ENCODE measurements around the gene SERINC5. TPM values are rescaled to one million over a fixed set of nuclear protein-coding genes. Genes with fewer than 3 reads are reported as not detected.
"Not testable (repeated sequence)": the region's sequence is repeated elsewhere in the genome, so short reads cannot be mapped to it uniquely, and the experiment has no call there.

The SERINC5 gene
- total and polyA plus RNA-seq, 7 donors, result 0.70 to 8.6 (median 2.7) TPM

GRCh38 chr5:80185095-80185494 lies 70.8 kb downstream of the SERINC5 start:
- Histone ChIP-seq H3K9me3 (no peaks in the 10 kb centered on the region), H3K27ac (no peak overlapping the region), H3K4me3 (no peak overlapping the region), H3K27me3 (ENCODE audit: insufficient read depth in 3 of 3, low read length in 2 of 3) (no peaks in the 10 kb centered on the region), H3K36me3 (ENCODE audit: insufficient read depth in 1 of 2, low read depth in 1 of 2) (no peaks in the 10 kb centered on the region), H3K4me1 (peaks cover 10% of the 10 kb centered on the region)
- no peak for ATAC-seq
- intact Hi-C loops (cut with DNase I), result no loop called here
- no peak for DNase-seq
- TF ChIP-seq CTCF (IDR thresholded peaks at IDR 0.05), result no peak
- WGBS, 3 donors, result 90 to 95% (median 93%) methylated on average over 6 of the region's 6 CpGs

GRCh38 chr5:80184235-80185023 lies 71.4 kb downstream of the SERINC5 start:
- H3K9me3 ChIP-seq, result no peaks in the 10 kb centered on the region
- H3K27ac ChIP-seq, result no peak overlapping the region
- 87 to 88% (median 88%) methylated on average over 5 of the region's 5 CpGs for WGBS, 3 donors
- no peaks in the 10 kb centered on the region for H3K36me3 ChIP-seq (ENCODE audit: insufficient read depth in 1 of 2, low read depth in 1 of 2)
- ATAC-seq (no peak), DNase-seq (no peak)
- no peak overlapping the region for H3K4me3 ChIP-seq
- H3K4me1 ChIP-seq, result peaks cover 10% of the 10 kb centered on the region
- TF ChIP-seq CTCF (IDR thresholded peaks at IDR 0.05), result no peak
- intact Hi-C loops (cut with DNase I), result no loop called here
- H3K27me3 ChIP-seq (ENCODE audit: insufficient read depth in 3 of 3, low read length in 2 of 3), result no peaks in the 10 kb centered on the region

GRCh38 chr5:80183728-80184234 lies 72.1 kb downstream of the SERINC5 start:
- not testable (repeated sequence) for H3K4me1 ChIP-seq
- WGBS, 3 donors, result 86 to 89% (median 86%) methylated on average over 7 to 10 of the region's 10 CpGs

GRCh38 chr5:80182809-80183580 lies 72.9 kb downstream of the SERINC5 start:
- no peak overlapping the region for H3K4me3 ChIP-seq
- TF ChIP-seq CTCF (IDR thresholded peaks at IDR 0.05), result no peak
- H3K4me1 ChIP-seq, result peaks cover 10% of the 10 kb centered on the region
- H3K9me3 ChIP-seq, result no peaks in the 10 kb centered on the region
- WGBS, 3 donors, result 77 to 78% (median 77%) methylated on average over 7 of the region's 7 CpGs
- ATAC-seq (no peak), DNase-seq (no peak)
- H3K36me3 ChIP-seq (ENCODE audit: insufficient read depth in 1 of 2, low read depth in 1 of 2), result no peaks in the 10 kb centered on the region
- no peak overlapping the region for H3K27ac ChIP-seq
- no peaks in the 10 kb centered on the region for H3K27me3 ChIP-seq (ENCODE audit: insufficient read depth in 3 of 3, low read length in 2 of 3)
- intact Hi-C loops (cut with DNase I), result no loop called here

More at GRCh38 chr5:80183728-80184234, 72.1 kb downstream of the SERINC5 start:
- intact Hi-C loops (cut with DNase I); DNase-seq; H3K36me3 ChIP-seq (ENCODE audit: insufficient read depth in 1 of 2, low read depth in 1 of 2); H3K9me3 ChIP-seq; H3K27me3 ChIP-seq (ENCODE audit: insufficient read depth in 3 of 3, low read length in 2 of 3); H3K27ac ChIP-seq; H3K4me3 ChIP-seq; ATAC-seq: not testable (repeated sequence)

GRCh38 chr5:80181618-80182211 lies 74.1 kb downstream of the SERINC5 start:
- H3K4me1 ChIP-seq, result peaks cover 5% of the 10 kb centered on the region
- DNase-seq, result no peak
- intact Hi-C loops (cut with DNase I), result no loop called here
- ATAC-seq, result peak in 2 of 4 donors; percentile 58 to 64
- WGBS, 3 donors, result 53 to 63% (median 57%) methylated on average over 5 of the region's 5 CpGs
- H3K27ac ChIP-seq, result no peak overlapping the region
- no peaks in the 10 kb centered on the region for H3K27me3 ChIP-seq (ENCODE audit: insufficient read depth in 3 of 3, low read length in 2 of 3)
- no peak for TF ChIP-seq CTCF (IDR thresholded peaks at IDR 0.05)
- H3K4me3 ChIP-seq, result no peak overlapping the region
- no peaks in the 10 kb centered on the region for H3K9me3 ChIP-seq
- peaks cover 0 to 8% of the 10 kb centered on the region in 2 donors for H3K36me3 ChIP-seq (ENCODE audit: insufficient read depth in 1 of 2, low read depth in 1 of 2)

Measured in psoas muscle (tissue), 8 donors.